ENCODE data around the gene PRSS12. TPM values are rescaled to one million over a fixed set of nuclear protein-coding genes. Genes with fewer than 3 reads are reported as not detected.
A peak's percentile ranks its signal among the peaks of the same experiment; 100 is the strongest.

The PRSS12 gene
- total and polyA plus RNA-seq, 2 experiments from 2014 or later: 8.2 to 14.4 TPM

- Histone ChIP-seq H3K9me2 (replicated peaks; ENCODE audit: insufficient read depth) (no peaks in the 10 kb centered on the region), H3K4me1 (ENCODE audit: insufficient read depth) (peaks cover 26% of the 10 kb centered on the region), H4K20me1 (ENCODE audit: insufficient read depth, poor library complexity, severe bottlenecking) (no peaks in the 10 kb centered on the region), H3K9me3 (ENCODE audit: low read depth) (no peaks in the 10 kb centered on the region), H3K4me3 (no peak overlapping the region), H3K27me3 (no peaks in the 10 kb centered on the region), H3K36me3 (replicated peaks; ENCODE audit: insufficient read depth, low read depth) (no peaks in the 10 kb centered on the region), H3K4me2 (peak overlapping the region; percentile 89), H2AFZ (no peak overlapping the region), H3K79me2 (peaks cover 22% of the 10 kb centered on the region), H3K27ac (peak overlapping the region; percentile 13)
- peak; percentile 18 for DNase-seq (ENCODE audit: low spot score)
- no peak for TF ChIP-seq CTCF (IDR thresholded peaks at IDR 0.05; ENCODE audit: poor library complexity)
- TF ChIP-seq EZH2phosphoT487 (IDR thresholded peaks at IDR 0.05; ENCODE audit: low read depth, severe bottlenecking, unreplicated experiment): no peak
- WGBS (ENCODE audit: low lambda C conversion rate, missing lambda C conversion rate): 50% methylated on average over 9 of the region's 9 CpGs
These were observed 71.0 kb downstream of the PRSS12 start for GRCh38 chr4:118281611-118282442.

- Histone ChIP-seq H3K4me1 (ENCODE audit: insufficient read depth) (peaks cover 26% of the 10 kb centered on the region), H3K36me3 (replicated peaks; ENCODE audit: insufficient read depth, low read depth) (no peaks in the 10 kb centered on the region), H3K27ac (peak overlapping the region; percentile 13), H3K9me3 (ENCODE audit: low read depth) (no peaks in the 10 kb centered on the region), H3K4me3 (peak overlapping the region; percentile 83), H3K9me2 (replicated peaks; ENCODE audit: insufficient read depth) (no peaks in the 10 kb centered on the region), H3K4me2 (peak overlapping the region; percentile 89), H3K79me2 (peaks cover 22% of the 10 kb centered on the region), H4K20me1 (ENCODE audit: insufficient read depth, poor library complexity, severe bottlenecking) (no peaks in the 10 kb centered on the region), H3K27me3 (no peaks in the 10 kb centered on the region), H2AFZ (no peak overlapping the region)
- peak; percentile 77 for DNase-seq (ENCODE audit: low spot score)
- WGBS (ENCODE audit: low lambda C conversion rate, missing lambda C conversion rate): 6% methylated on average over 2 of the region's 2 CpGs
- no peak for TF ChIP-seq EZH2phosphoT487 (IDR thresholded peaks at IDR 0.05; ENCODE audit: low read depth, severe bottlenecking, unreplicated experiment)
- no peak for TF ChIP-seq EZH2 (IDR thresholded peaks at IDR 0.05; ENCODE audit: borderline replicate concordance)
- TF ChIP-seq CTCF (IDR thresholded peaks at IDR 0.05; ENCODE audit: poor library complexity): peak; percentile 81
These were observed 72.1 kb downstream of the PRSS12 start for GRCh38 chr4:118280501-118281218.

- H3K27ac ChIP-seq: peak overlapping the region; percentile 91
- 21% methylated on average over 2 of the region's 2 CpGs for WGBS (ENCODE audit: low lambda C conversion rate, missing lambda C conversion rate)
- peaks cover 22% of the 10 kb centered on the region for H3K79me2 ChIP-seq
- H3K4me1 ChIP-seq (ENCODE audit: insufficient read depth): peaks cover 26% of the 10 kb centered on the region
- no peak overlapping the region for H2AFZ ChIP-seq
- DNase-seq (ENCODE audit: low spot score): no peak
- no peaks in the 10 kb centered on the region for H3K9me2 ChIP-seq (replicated peaks; ENCODE audit: insufficient read depth)
- peak overlapping the region; percentile 89 for H3K4me2 ChIP-seq
- TF ChIP-seq EZH2phosphoT487 (IDR thresholded peaks at IDR 0.05; ENCODE audit: low read depth, severe bottlenecking, unreplicated experiment) (no peak), CTCF (IDR thresholded peaks at IDR 0.05; ENCODE audit: poor library complexity) (no peak), EZH2 (IDR thresholded peaks at IDR 0.05; ENCODE audit: borderline replicate concordance) (no peak)
- H3K36me3 ChIP-seq (replicated peaks; ENCODE audit: insufficient read depth, low read depth): no peaks in the 10 kb centered on the region
- no peaks in the 10 kb centered on the region for H3K27me3 ChIP-seq
- H3K9me3 ChIP-seq (ENCODE audit: low read depth): no peaks in the 10 kb centered on the region
- no peaks in the 10 kb centered on the region for H4K20me1 ChIP-seq (ENCODE audit: insufficient read depth, poor library complexity, severe bottlenecking)
- H3K4me3 ChIP-seq: peak overlapping the region; percentile 83
These were observed 72.8 kb downstream of the PRSS12 start for GRCh38 chr4:118279920-118280432.
